PC-3 (cell line): Measurements from ENCODE around the gene GNB2. TPM values are rescaled to one million over a fixed set of nuclear protein-coding genes. Genes with fewer than 3 reads are reported as not detected.

Experiments
- ATAC-seq: fragments of 200-7000 bp; cut with Tn5 transposase; 2 replicates; pipeline ENCODE4 v1.9.1; 2020; ENCODE audit warnings: mild to moderate bottlenecking, moderate library complexity
- BruUV-seq: library from RNA; stranded (reverse); fragments of 400-500 nt; replicated peaks from 2 replicates; lab custom pipeline; 2021; lab: Mats Ljungman, UMichigan
- CTCF ChIA-PET: fragments of 300-600 bp; sonication (Branson Sonifier 250); formaldehyde crosslinking; loops from one replicate; lab custom pipeline; 2022; ENCODE audit warnings: antibody characterized with exemption; lab: Charles Lee
- POLR2A ChIA-PET: fragments of 300-600 bp; sonication (Branson Sonifier 250); formaldehyde crosslinking; loops from one replicate; lab custom pipeline; 2022; ENCODE audit warnings: antibody characterized with exemption; ENCODE audit not compliant: unreplicated experiment; lab: Charles Lee
- DNase-seq: peaks from one replicate; pipeline ENCODE4 v3.0.0-alpha.2; 2015
- H2AFZ ChIP-seq: fragments of 300-600 bp; sonication (generic); 2 replicates; pipeline ENCODE4 v1.6.0; 2016; ENCODE audit warnings: antibody characterized with exemption, low read length
- H3F3A ChIP-seq: fragments of 300-600 bp; sonication (generic); one replicate; pipeline ENCODE4 v1.6.0; 2017; ENCODE audit warnings: antibody characterized with exemption, low read length, control low read depth, mild to moderate bottlenecking; ENCODE audit not compliant: unreplicated experiment
- H3K27ac ChIP-seq: fragments of 300-600 bp; sonication (generic); 2 replicates; pipeline ENCODE4 v1.5.1; 2016; ENCODE audit warnings: mild to moderate bottlenecking, low read length
- H3K27me3 ChIP-seq: fragments of 300-600 bp; sonication (generic); 2 replicates; pipeline ENCODE4 v1.6.1; 2016; ENCODE audit warnings: low read length, mixed read lengths
- H3K36me3 ChIP-seq: fragments of 300-600 bp; sonication (generic); 2 replicates; pipeline ENCODE4 v1.6.1; 2016; ENCODE audit warnings: low read depth, mixed run types, low read length, mixed read lengths
- H3K4me1 ChIP-seq: fragments of 300-600 bp; sonication (generic); 2 replicates; pipeline ENCODE4 v1.5.1; 2016; ENCODE audit warnings: low read length; ENCODE audit not compliant: insufficient read depth
- H3K4me2 ChIP-seq: fragments of 300-600 bp; sonication (generic); 2 replicates; pipeline ENCODE4 v1.6.0; 2016; ENCODE audit warnings: low read length
- H3K4me3 ChIP-seq: fragments of 300-600 bp; sonication (generic); 2 replicates; pipeline ENCODE4 v1.5.1; 2016; ENCODE audit warnings: mild to moderate bottlenecking, low read length, mixed read lengths
- H3K79me2 ChIP-seq: fragments of 300-600 bp; sonication (generic); 2 replicates; pipeline ENCODE4 v1.6.1; 2017; ENCODE audit warnings: low read length, mixed read lengths
- H3K9ac ChIP-seq: fragments of 300-600 bp; sonication (generic); 2 replicates; pipeline ENCODE4 v1.6.0; 2016; ENCODE audit warnings: mild to moderate bottlenecking, low read length
- H3K9me2 ChIP-seq: fragments of 300-600 bp; sonication (generic); replicated peaks from 2 replicates; pipeline ENCODE4 v1.6.1; 2016; ENCODE audit warnings: mixed run types, low read length, mixed read lengths
- H3K9me3 ChIP-seq: fragments of 300-600 bp; sonication (generic); 2 replicates; pipeline ENCODE4 v1.6.1; 2016; ENCODE audit warnings: low read length, mixed read lengths
- H4K20me1 ChIP-seq: fragments of 300-600 bp; sonication (generic); 2 replicates; pipeline ENCODE4 v1.6.1; 2016; ENCODE audit warnings: low read length, mixed read lengths
- EZH2 ChIP-seq: fragments of 300-600 bp; sonication (generic); IDR thresholded peaks from one replicate; pipeline ENCODE4 v1.6.1; 2017; ENCODE audit warnings: antibody characterized with exemption, mild to moderate bottlenecking, low read length; ENCODE audit not compliant: unreplicated experiment
- EZH2phosphoT487 ChIP-seq: fragments of 300-600 bp; sonication (generic); IDR thresholded peaks from 2 replicates; pipeline ENCODE4 v1.6.1; 2018; ENCODE audit warnings: mild to moderate bottlenecking, antibody characterized with exemption, low read length, borderline replicate concordance
- intact Hi-C: fragments of 100-400 bp; cut with micrococcal nuclease; formaldehyde crosslinking; loops from 2 replicates; pipeline ENCODE4 v1.9.0; 2023
- total RNA-seq: library from RNA; depleted of rRNA; stranded (reverse); fragments of >200 nt; gene quantifications from 2 replicates; pipeline ENCODE4 v1.2.3, GENCODE V29; 2014
- TF ChIP-seq, protein P1 (sequence below): fragments of 300-600 bp; sonication (generic); conservative IDR thresholded peaks from 2 replicates; pipeline ENCODE4 v1.5.1; 2017; ENCODE audit warnings: antibody characterized with exemption, low read depth, mild to moderate bottlenecking, low read length

GNB2 gene
- total RNA-seq, 1 experiment from 2014 or later: 164 TPM

DNA sequence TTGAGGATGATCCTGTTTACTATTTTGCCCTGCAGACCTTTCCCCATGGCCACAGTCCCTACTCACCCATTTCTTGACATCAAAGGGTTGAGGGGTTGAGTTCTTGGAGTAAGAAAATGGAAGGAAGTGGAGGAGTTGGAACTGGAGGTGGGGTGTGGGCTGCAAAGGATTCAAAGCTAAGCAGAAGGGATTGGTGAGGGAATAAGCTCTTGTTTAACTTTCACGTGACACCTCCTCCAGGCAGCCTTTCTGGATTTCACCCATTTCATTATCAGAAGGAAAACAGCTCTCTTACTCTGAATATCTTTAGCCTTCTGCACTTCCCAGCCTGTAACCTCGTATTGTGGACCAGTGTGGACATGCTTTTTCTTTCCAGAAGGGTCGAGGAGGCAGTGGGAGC, 47.5 kb upstream of the GNB2 start:
- Histone ChIP-seq H2AFZ (peak overlapping the region; percentile 82), H4K20me1 (no peaks in the 10 kb centered on the region), H3K9me3 (no peaks in the 10 kb centered on the region), H3K4me3 (peak overlapping the region; percentile 58), H3K4me2 (peak overlapping the region; percentile 98), H3K27ac (no peak overlapping the region), H3K36me3 (no peaks in the 10 kb centered on the region), H3K4me1 (peaks cover 6% of the 10 kb centered on the region), H3K9me2 (no peaks in the 10 kb centered on the region), H3K27me3 (no peaks in the 10 kb centered on the region), H3K9ac (no peak overlapping the region), H3F3A (no peaks in the 10 kb centered on the region), H3K79me2 (no peaks in the 10 kb centered on the region)
- ATAC-seq (no peak), DNase-seq (no peak)
- TF ChIP-seq EZH2 (no peak), EZH2phosphoT487 (no peak)
- TF ChIP-seq, protein P1, sequence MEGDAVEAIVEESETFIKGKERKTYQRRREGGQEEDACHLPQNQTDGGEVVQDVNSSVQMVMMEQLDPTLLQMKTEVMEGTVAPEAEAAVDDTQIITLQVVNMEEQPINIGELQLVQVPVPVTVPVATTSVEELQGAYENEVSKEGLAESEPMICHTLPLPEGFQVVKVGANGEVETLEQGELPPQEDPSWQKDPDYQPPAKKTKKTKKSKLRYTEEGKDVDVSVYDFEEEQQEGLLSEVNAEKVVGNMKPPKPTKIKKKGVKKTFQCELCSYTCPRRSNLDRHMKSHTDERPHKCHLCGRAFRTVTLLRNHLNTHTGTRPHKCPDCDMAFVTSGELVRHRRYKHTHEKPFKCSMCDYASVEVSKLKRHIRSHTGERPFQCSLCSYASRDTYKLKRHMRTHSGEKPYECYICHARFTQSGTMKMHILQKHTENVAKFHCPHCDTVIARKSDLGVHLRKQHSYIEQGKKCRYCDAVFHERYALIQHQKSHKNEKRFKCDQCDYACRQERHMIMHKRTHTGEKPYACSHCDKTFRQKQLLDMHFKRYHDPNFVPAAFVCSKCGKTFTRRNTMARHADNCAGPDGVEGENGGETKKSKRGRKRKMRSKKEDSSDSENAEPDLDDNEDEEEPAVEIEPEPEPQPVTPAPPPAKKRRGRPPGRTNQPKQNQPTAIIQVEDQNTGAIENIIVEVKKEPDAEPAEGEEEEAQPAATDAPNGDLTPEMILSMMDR: no peak
- ChIA-PET POLR2A (interaction anchor here (0.5 to 0.6 kb wide), 2 partner anchors 19 to 147 kb away, joined by 3 to 4 read pairs; no protein-coding TSS in a partner anchor), CTCF (no interaction called here)
- intact Hi-C loops: loop anchor here (5.0 kb wide), 1 partner anchor 46 kb away; the partner anchor contains the start of gene GNB2
- no TSS peak for BruUV-seq

DNA sequence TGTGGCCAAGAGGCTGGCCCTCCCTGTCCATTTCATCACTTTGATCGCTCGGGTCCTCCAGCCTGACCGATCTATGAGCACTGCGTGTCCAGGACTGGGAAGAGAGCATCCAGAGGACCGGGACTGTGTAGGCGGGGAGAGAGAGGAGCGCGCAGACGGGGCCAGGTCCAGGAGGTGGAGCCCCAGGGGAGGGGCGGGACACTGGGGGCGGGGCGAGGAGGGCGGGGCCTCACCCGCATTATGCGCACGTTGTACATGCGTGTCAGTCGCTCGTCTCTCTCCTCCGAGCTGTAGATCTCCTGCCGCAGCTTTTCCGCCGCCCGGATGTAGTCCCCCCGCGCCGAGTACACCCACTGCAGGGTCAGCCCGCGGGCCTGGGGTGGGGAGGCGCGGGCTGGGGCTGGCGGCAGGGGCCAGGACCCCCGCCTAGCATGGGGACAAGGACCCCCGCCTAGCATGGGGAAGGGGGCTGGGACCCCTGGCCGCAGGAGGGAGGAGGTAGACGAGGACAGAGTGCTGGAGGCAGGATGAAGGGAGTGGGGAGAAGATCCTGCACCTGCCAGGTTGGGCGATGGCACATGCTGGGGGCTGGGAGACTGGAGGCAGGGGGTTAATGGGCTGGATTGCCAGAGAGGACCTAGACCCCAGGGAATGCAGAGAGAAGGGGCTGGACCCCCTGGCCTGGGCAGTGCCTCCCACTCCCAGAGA, 46.9 kb upstream of the GNB2 start:
- TSS peak; percentile 41 for BruUV-seq
- no peak for TF ChIP-seq EZH2phosphoT487
- no peaks in the 10 kb centered on the region for H3K79me2 ChIP-seq
- H3F3A ChIP-seq: no peaks in the 10 kb centered on the region
- H3K4me3 ChIP-seq: peak overlapping the region; percentile 75
- H3K4me1 ChIP-seq: peaks cover 6% of the 10 kb centered on the region
- H3K9me2 ChIP-seq: no peaks in the 10 kb centered on the region
- peak overlapping the region; percentile 82 for H2AFZ ChIP-seq
- no peaks in the 10 kb centered on the region for H3K36me3 ChIP-seq
- H3K4me2 ChIP-seq: peak overlapping the region; percentile 98
- H3K9ac ChIP-seq: peak overlapping the region; percentile 78
- no peaks in the 10 kb centered on the region for H4K20me1 ChIP-seq
- no peaks in the 10 kb centered on the region for H3K9me3 ChIP-seq
- DNase-seq: peak; percentile 84
- ChIA-PET POLR2A (interaction anchor here (0.5 to 0.6 kb wide), 2 partner anchors 19 to 148 kb away, joined by 3 to 4 read pairs; no protein-coding TSS in a partner anchor), CTCF (no interaction called here)
- H3K27ac ChIP-seq: no peak overlapping the region
- peak; percentile 98 for ATAC-seq
- intact Hi-C loops: loop anchor here (5.0 kb wide), 1 partner anchor 46 kb away; the partner anchor contains the start of gene GNB2
- no peaks in the 10 kb centered on the region for H3K27me3 ChIP-seq

DNA sequence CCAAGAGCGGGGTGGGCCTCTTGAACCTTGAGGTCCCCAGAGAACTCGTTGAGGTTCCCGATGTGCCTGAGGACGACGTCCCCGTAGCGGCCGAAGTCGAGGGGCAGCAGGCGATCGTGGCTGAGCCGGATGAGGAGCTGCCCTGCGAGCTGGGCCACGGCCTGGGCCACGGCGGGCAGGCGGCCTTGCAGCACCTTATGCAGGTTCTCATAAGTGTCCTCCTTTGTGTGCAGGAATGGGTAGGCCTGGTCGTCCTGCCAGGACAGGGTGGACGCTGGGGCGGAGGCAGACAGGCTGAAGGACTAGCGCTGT, 46.3 kb upstream of the GNB2 start:
- H3K36me3 ChIP-seq: no peaks in the 10 kb centered on the region
- H3K27me3 ChIP-seq: no peaks in the 10 kb centered on the region
- TF ChIP-seq EZH2 (no peak), EZH2phosphoT487 (no peak)
- TF ChIP-seq, protein P1: no peak
- CTCF ChIA-PET: no interaction called here
- BruUV-seq: no TSS peak
- DNase-seq: no peak
- no peaks in the 10 kb centered on the region for H3K9me3 ChIP-seq
- no peak for ATAC-seq
- H3K4me2 ChIP-seq: peak overlapping the region; percentile 98
- intact Hi-C loops: loop anchor here (5.0 kb wide), 1 partner anchor 45 kb away; the partner anchor contains the start of gene GNB2
- no peak overlapping the region for H2AFZ ChIP-seq
- no peaks in the 10 kb centered on the region for H3K79me2 ChIP-seq
- H3K27ac ChIP-seq: no peak overlapping the region
- H3K9ac ChIP-seq: peak overlapping the region; percentile 78
- H3F3A ChIP-seq: no peaks in the 10 kb centered on the region
- H4K20me1 ChIP-seq: no peaks in the 10 kb centered on the region
- H3K9me2 ChIP-seq: no peaks in the 10 kb centered on the region
- peaks cover 6% of the 10 kb centered on the region for H3K4me1 ChIP-seq
- H3K4me3 ChIP-seq: peak overlapping the region; percentile 75
- POLR2A ChIA-PET: no interaction called here
